WTC11 (cell line): ENCODE results near the gene UBL4B. TPM values are rescaled to one million over a fixed set of nuclear protein-coding genes. Genes with fewer than 3 reads are reported as not detected.

Source experiments
- ATAC-seq: fragments of 200-7000 bp; cut with Tn5 transposase; 2 replicates; pipeline ENCODE4 v1.10.0; 2021; ENCODE audit warnings: mild to moderate bottlenecking, moderate library complexity
- CTCF ChIA-PET: fragments of 300-600 bp; sonication (Branson Sonifier 250); formaldehyde crosslinking; loops from one replicate; lab custom pipeline; 2021; ENCODE audit warnings: antibody characterized with exemption; lab: Charles Lee
- POLR2A ChIA-PET: fragments of 350-600 bp; sonication (Branson Sonifier 250); formaldehyde crosslinking; loops from one replicate; lab custom pipeline; 2021; ENCODE audit warnings: antibody characterized with exemption; lab: Charles Lee
- DNase-seq: peaks from one replicate; pipeline ENCODE4 v3.0.0; 2021; ENCODE audit warnings: low spot score
- H3K27ac Mint-ChIP-seq: 2 replicates; pipeline ENCODE4 v1.8.0; 2021; ENCODE audit warnings: mixed read lengths
- H3K27me3 Mint-ChIP-seq: 2 replicates; pipeline ENCODE4 v1.8.0; 2021; ENCODE audit warnings: low read depth, mild to moderate bottlenecking, moderate library complexity, mixed read lengths
- H3K36me3 Mint-ChIP-seq: 2 replicates; pipeline ENCODE4 v1.8.0; 2021; ENCODE audit warnings: mixed read lengths
- H3K4me1 Mint-ChIP-seq: 2 replicates; pipeline ENCODE4 v1.8.0; 2022; ENCODE audit warnings: mixed read lengths
- H3K4me3 Mint-ChIP-seq: 2 replicates; pipeline ENCODE4 v1.8.0; 2021; ENCODE audit warnings: mild to moderate bottlenecking, moderate library complexity, mixed read lengths
- H3K9me3 Mint-ChIP-seq: 2 replicates; pipeline ENCODE4 v1.8.0; 2021; ENCODE audit warnings: mixed read lengths
- ATF1 ChIP-seq: sonication (generic); formaldehyde crosslinking; IDR thresholded peaks from 2 replicates; pipeline ENCODE4 v1.8.1; 2023; ENCODE audit warnings: mild to moderate bottlenecking, moderate library complexity, missing genetic modification reagents
- CDX4 ChIP-seq: fragments of 250-450 bp; sonication (Bioruptor Pico); IDR thresholded peaks from 2 replicates; pipeline ENCODE4 v1.9.0; 2021; ENCODE audit warnings: moderate library complexity, mild to moderate bottlenecking, inconsistent platforms, borderline replicate concordance
- ELF4 ChIP-seq: sonication (generic); formaldehyde crosslinking; IDR thresholded peaks from 2 replicates; pipeline ENCODE4 v1.8.1; 2022; ENCODE audit warnings: low read depth, mild to moderate bottlenecking, moderate library complexity, missing genetic modification reagents
- GTF2I ChIP-seq: fragments of 250-450 bp; sonication (Bioruptor Pico); conservative IDR thresholded peaks from 2 replicates; pipeline ENCODE4 v1.4.0; 2021; ENCODE audit warnings: mild to moderate bottlenecking
- HMGA2 ChIP-seq: fragments of 250-450 bp; sonication (Bioruptor Pico); IDR thresholded peaks from 2 replicates; pipeline ENCODE4 v1.4.0; 2021; ENCODE audit warnings: mild to moderate bottlenecking, moderate library complexity
- IRF2 ChIP-seq: sonication (generic); formaldehyde crosslinking; IDR thresholded peaks from 2 replicates; pipeline ENCODE4 v1.8.0; 2022; ENCODE audit warnings: low read depth, missing genetic modification reagents, borderline replicate concordance
- JAZF1 ChIP-seq: fragments of 250-450 bp; sonication (Bioruptor Pico); IDR thresholded peaks from 2 replicates; pipeline ENCODE4 v1.9.0; 2021; ENCODE audit warnings: moderate library complexity, mild to moderate bottlenecking, inconsistent platforms
- MAX ChIP-seq: sonication (generic); formaldehyde crosslinking; IDR thresholded peaks from 2 replicates; pipeline ENCODE4 v1.8.0; 2022; ENCODE audit warnings: mild to moderate bottlenecking, missing genetic modification reagents
- NFE2L1 ChIP-seq: sonication (generic); formaldehyde crosslinking; IDR thresholded peaks from 2 replicates; pipeline ENCODE4 v1.8.1; 2023; ENCODE audit warnings: missing genetic modification reagents
- SOX15 ChIP-seq: fragments of 250-450 bp; sonication (Bioruptor Pico); IDR thresholded peaks from 2 replicates; pipeline ENCODE4 v1.9.0; 2021; ENCODE audit warnings: mild to moderate bottlenecking
- STAT6 ChIP-seq: sonication (generic); formaldehyde crosslinking; conservative IDR thresholded peaks from 2 replicates; pipeline ENCODE4 v1.8.1; 2023; ENCODE audit warnings: mild to moderate bottlenecking, low read depth, missing genetic modification reagents, moderate library complexity
- TCF7 ChIP-seq: sonication (generic); formaldehyde crosslinking; IDR thresholded peaks from 2 replicates; pipeline ENCODE4 v1.8.0; 2022; ENCODE audit warnings: mild to moderate bottlenecking, low read depth, missing genetic modification reagents, moderate library complexity
- ZNF423 ChIP-seq: fragments of 250-450 bp; sonication (Bioruptor Pico); IDR thresholded peaks from 2 replicates; pipeline ENCODE4 v2.1.2; 2022; ENCODE audit warnings: mild to moderate bottlenecking, moderate library complexity
- total RNA-seq: library from RNA; stranded (reverse); gene quantifications from 3 replicates; pipeline ENCODE4 v1.2.3, GENCODE V29; 2021
- TF ChIP-seq, protein P1 (sequence below): sonication (generic); formaldehyde crosslinking; IDR thresholded peaks from 2 replicates; pipeline ENCODE4 v1.8.1; 2023; ENCODE audit warnings: mild to moderate bottlenecking, missing genetic modification reagents
- TF ChIP-seq, protein P2 (sequence below): sonication (generic); formaldehyde crosslinking; IDR thresholded peaks from 2 replicates; pipeline ENCODE4 v1.8.1; 2022; ENCODE audit warnings: missing genetic modification reagents, borderline replicate concordance
- TF ChIP-seq, protein P3 (sequence below): sonication (generic); formaldehyde crosslinking; IDR thresholded peaks from 2 replicates; pipeline ENCODE4 v1.8.0; 2022; ENCODE audit warnings: mild to moderate bottlenecking, missing genetic modification reagents
- TF ChIP-seq, protein P4 (sequence below): sonication (generic); formaldehyde crosslinking; IDR thresholded peaks from 2 replicates; pipeline ENCODE4 v1.8.1; 2022; ENCODE audit warnings: mild to moderate bottlenecking, missing genetic modification reagents, moderate library complexity, borderline replicate concordance
- TF ChIP-seq, protein P5 (sequence below): sonication (generic); formaldehyde crosslinking; IDR thresholded peaks from 2 replicates; pipeline ENCODE4 v1.8.0; 2023; ENCODE audit warnings: missing genetic modification reagents, mild to moderate bottlenecking, borderline replicate concordance
- TF ChIP-seq, protein P6 (sequence below): sonication (generic); formaldehyde crosslinking; IDR thresholded peaks from 2 replicates; pipeline ENCODE4 v1.8.0; 2022; ENCODE audit warnings: missing genetic modification reagents

The UBL4B gene
- total RNA-seq, 1 experiment from 2014 or later, result 0.11 TPM

DNA sequence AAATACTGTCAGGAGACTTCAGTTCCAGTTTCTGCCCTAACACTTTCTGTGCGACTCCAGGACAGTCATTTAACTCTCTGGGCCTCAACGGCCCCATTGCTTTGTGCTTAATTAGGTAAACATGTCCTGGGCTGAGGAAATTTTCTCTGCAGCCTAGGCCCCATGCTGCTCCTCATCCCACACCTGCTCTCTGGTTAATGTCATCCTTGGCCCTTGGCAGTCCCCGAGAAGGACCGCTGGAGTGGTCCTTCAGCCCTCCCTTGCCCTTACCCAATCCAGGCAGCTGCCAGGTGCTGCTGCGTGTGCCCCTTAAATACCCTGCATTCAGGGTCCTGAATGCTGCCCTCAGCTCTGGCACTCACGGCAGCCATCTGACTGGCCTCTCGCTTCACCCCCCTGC, 18.7 kb downstream of the UBL4B start:
- peak overlapping the region; percentile 30; the same call in 1 of the 2 replicates for H3K4me3 Mint-ChIP-seq
- peaks cover 38% of the 10 kb centered on the region for H3K27me3 Mint-ChIP-seq
- H3K9me3 Mint-ChIP-seq, result peaks cover 2% of the 10 kb centered on the region
- no peak for ATAC-seq
- no peak overlapping the region for H3K27ac Mint-ChIP-seq
- no peak for TF ChIP-seq HMGA2 (CRISPR knock-in tag)
- TF ChIP-seq GTF2I (CRISPR knock-in tag), result no peak
- no peak for TF ChIP-seq NFE2L1
- TF ChIP-seq, protein P1, sequence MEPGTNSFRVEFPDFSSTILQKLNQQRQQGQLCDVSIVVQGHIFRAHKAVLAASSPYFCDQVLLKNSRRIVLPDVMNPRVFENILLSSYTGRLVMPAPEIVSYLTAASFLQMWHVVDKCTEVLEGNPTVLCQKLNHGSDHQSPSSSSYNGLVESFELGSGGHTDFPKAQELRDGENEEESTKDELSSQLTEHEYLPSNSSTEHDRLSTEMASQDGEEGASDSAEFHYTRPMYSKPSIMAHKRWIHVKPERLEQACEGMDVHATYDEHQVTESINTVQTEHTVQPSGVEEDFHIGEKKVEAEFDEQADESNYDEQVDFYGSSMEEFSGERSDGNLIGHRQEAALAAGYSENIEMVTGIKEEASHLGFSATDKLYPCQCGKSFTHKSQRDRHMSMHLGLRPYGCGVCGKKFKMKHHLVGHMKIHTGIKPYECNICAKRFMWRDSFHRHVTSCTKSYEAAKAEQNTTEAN, result no peak
- TF ChIP-seq ELF4 (CRISPR knock-in tag), result no peak
- no peak for TF ChIP-seq ZNF423 (CRISPR knock-in tag)
- TF ChIP-seq STAT6 (CRISPR knock-in tag), result no peak
- TF ChIP-seq MAX (CRISPR knock-in tag), result no peak
- no peak for TF ChIP-seq CDX4
- no peak for TF ChIP-seq IRF2 (CRISPR knock-in tag)
- TF ChIP-seq, protein P2, sequence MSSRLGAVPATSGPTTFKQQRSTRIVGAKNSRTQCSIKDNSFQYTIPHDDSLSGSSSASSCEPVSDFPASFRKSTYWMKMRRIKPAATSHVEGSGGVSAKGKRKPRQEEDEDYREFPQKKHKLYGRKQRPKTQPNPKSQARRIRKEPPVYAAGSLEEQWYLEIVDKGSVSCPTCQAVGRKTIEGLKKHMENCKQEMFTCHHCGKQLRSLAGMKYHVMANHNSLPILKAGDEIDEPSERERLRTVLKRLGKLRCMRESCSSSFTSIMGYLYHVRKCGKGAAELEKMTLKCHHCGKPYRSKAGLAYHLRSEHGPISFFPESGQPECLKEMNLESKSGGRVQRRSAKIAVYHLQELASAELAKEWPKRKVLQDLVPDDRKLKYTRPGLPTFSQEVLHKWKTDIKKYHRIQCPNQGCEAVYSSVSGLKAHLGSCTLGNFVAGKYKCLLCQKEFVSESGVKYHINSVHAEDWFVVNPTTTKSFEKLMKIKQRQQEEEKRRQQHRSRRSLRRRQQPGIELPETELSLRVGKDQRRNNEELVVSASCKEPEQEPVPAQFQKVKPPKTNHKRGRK, result no peak
- no peak for TF ChIP-seq ATF1 (CRISPR knock-in tag)
- TF ChIP-seq, protein P3, sequence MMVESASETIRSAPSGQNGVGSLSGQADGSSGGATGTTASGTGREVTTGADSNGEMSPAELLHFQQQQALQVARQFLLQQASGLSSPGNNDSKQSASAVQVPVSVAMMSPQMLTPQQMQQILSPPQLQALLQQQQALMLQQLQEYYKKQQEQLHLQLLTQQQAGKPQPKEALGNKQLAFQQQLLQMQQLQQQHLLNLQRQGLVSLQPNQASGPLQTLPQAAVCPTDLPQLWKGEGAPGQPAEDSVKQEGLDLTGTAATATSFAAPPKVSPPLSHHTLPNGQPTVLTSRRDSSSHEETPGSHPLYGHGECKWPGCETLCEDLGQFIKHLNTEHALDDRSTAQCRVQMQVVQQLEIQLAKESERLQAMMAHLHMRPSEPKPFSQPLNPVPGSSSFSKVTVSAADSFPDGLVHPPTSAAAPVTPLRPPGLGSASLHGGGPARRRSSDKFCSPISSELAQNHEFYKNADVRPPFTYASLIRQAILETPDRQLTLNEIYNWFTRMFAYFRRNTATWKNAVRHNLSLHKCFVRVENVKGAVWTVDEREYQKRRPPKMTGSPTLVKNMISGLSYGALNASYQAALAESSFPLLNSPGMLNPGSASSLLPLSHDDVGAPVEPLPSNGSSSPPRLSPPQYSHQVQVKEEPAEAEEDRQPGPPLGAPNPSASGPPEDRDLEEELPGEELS, result no peak
- no peak for TF ChIP-seq SOX15 (CRISPR knock-in tag)
- TF ChIP-seq, protein P4, sequence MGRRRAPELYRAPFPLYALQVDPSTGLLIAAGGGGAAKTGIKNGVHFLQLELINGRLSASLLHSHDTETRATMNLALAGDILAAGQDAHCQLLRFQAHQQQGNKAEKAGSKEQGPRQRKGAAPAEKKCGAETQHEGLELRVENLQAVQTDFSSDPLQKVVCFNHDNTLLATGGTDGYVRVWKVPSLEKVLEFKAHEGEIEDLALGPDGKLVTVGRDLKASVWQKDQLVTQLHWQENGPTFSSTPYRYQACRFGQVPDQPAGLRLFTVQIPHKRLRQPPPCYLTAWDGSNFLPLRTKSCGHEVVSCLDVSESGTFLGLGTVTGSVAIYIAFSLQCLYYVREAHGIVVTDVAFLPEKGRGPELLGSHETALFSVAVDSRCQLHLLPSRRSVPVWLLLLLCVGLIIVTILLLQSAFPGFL (CRISPR knock-in tag), result no peak
- TF ChIP-seq JAZF1 (CRISPR knock-in tag), result no peak
- no peak for TF ChIP-seq TCF7 (CRISPR knock-in tag)
- TF ChIP-seq, protein P5, sequence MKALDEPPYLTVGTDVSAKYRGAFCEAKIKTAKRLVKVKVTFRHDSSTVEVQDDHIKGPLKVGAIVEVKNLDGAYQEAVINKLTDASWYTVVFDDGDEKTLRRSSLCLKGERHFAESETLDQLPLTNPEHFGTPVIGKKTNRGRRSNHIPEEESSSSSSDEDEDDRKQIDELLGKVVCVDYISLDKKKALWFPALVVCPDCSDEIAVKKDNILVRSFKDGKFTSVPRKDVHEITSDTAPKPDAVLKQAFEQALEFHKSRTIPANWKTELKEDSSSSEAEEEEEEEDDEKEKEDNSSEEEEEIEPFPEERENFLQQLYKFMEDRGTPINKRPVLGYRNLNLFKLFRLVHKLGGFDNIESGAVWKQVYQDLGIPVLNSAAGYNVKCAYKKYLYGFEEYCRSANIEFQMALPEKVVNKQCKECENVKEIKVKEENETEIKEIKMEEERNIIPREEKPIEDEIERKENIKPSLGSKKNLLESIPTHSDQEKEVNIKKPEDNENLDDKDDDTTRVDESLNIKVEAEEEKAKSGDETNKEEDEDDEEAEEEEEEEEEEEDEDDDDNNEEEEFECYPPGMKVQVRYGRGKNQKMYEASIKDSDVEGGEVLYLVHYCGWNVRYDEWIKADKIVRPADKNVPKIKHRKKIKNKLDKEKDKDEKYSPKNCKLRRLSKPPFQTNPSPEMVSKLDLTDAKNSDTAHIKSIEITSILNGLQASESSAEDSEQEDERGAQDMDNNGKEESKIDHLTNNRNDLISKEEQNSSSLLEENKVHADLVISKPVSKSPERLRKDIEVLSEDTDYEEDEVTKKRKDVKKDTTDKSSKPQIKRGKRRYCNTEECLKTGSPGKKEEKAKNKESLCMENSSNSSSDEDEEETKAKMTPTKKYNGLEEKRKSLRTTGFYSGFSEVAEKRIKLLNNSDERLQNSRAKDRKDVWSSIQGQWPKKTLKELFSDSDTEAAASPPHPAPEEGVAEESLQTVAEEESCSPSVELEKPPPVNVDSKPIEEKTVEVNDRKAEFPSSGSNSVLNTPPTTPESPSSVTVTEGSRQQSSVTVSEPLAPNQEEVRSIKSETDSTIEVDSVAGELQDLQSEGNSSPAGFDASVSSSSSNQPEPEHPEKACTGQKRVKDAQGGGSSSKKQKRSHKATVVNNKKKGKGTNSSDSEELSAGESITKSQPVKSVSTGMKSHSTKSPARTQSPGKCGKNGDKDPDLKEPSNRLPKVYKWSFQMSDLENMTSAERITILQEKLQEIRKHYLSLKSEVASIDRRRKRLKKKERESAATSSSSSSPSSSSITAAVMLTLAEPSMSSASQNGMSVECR, result no peak
- TF ChIP-seq, protein P6, sequence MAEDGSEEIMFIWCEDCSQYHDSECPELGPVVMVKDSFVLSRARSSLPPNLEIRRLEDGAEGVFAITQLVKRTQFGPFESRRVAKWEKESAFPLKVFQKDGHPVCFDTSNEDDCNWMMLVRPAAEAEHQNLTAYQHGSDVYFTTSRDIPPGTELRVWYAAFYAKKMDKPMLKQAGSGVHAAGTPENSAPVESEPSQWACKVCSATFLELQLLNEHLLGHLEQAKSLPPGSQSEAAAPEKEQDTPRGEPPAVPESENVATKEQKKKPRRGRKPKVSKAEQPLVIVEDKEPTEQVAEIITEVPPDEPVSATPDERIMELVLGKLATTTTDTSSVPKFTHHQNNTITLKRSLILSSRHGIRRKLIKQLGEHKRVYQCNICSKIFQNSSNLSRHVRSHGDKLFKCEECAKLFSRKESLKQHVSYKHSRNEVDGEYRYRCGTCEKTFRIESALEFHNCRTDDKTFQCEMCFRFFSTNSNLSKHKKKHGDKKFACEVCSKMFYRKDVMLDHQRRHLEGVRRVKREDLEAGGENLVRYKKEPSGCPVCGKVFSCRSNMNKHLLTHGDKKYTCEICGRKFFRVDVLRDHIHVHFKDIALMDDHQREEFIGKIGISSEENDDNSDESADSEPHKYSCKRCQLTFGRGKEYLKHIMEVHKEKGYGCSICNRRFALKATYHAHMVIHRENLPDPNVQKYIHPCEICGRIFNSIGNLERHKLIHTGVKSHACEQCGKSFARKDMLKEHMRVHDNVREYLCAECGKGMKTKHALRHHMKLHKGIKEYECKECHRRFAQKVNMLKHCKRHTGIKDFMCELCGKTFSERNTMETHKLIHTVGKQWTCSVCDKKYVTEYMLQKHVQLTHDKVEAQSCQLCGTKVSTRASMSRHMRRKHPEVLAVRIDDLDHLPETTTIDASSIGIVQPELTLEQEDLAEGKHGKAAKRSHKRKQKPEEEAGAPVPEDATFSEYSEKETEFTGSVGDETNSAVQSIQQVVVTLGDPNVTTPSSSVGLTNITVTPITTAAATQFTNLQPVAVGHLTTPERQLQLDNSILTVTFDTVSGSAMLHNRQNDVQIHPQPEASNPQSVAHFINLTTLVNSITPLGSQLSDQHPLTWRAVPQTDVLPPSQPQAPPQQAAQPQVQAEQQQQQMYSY (CRISPR knock-in tag), result no peak
- DNase-seq, result no peak
- ChIA-PET POLR2A (no interaction called here), CTCF (interaction anchor here (1.0 to 2.9 kb wide), 7 partner anchors 13 to 101 kb away, joined by 3 to 7 read pairs (median 3); partner anchors contain the start of gene STRIP1)
- peaks cover 14% of the 10 kb centered on the region for H3K4me1 Mint-ChIP-seq
- H3K36me3 Mint-ChIP-seq, result no peaks in the 10 kb centered on the region
